Epithelial cell of proximal tubule (primary cell): ENCODE data around the gene RTP5. TPM values are rescaled to one million over a fixed set of nuclear protein-coding genes. Genes with fewer than 3 reads are reported as not detected.
"Not testable (repeated sequence)": the region's sequence is repeated elsewhere in the genome, so short reads cannot be mapped to it uniquely, and the experiment has no call there.

Experiments
- DNase-seq: peaks from one replicate; pipeline ENCODE4 v3.0.0-alpha.2; 2011; ENCODE audit warnings: low read depth
- H3K4me3 ChIP-seq: 2 replicates; pipeline ENCODE4 v1.5.1; 2011; ENCODE audit warnings: low read depth, mild to moderate bottlenecking, low read length
- CTCF ChIP-seq: conservative IDR thresholded peaks from 2 replicates; pipeline ENCODE4 v1.5.1; 2012; ENCODE audit warnings: low read depth, mild to moderate bottlenecking, low read length
- total RNA-seq: library from RNA; depleted of rRNA; stranded (reverse); fragments of >200 nt; gene quantifications from 2 replicates; pipeline ENCODE4 v1.2.3, GENCODE V29; 2015

RTP5 gene
- total RNA-seq, 1 donor from 2014 or later: not detected

GRCh38 chr2:241874277-241874925 is 4.9 kb downstream of the RTP5 start:
- no peak for DNase-seq
- no peak for TF ChIP-seq CTCF
- H3K4me3 ChIP-seq: no peak overlapping the region

GRCh38 chr2:241875754-241876527 is 6.4 kb downstream of the RTP5 start:
- TF ChIP-seq CTCF: peak; percentile 18
- H3K4me3 ChIP-seq, DNase-seq: not testable (repeated sequence)

GRCh38 chr2:241876528-241877196 is 7.1 kb downstream of the RTP5 start:
- H3K4me3 ChIP-seq: no peak overlapping the region
- DNase-seq: no peak
- TF ChIP-seq CTCF: no peak

- DNase-seq: no peak
- H3K4me3 ChIP-seq: no peak overlapping the region
- TF ChIP-seq CTCF: no peak
These were observed 7.7 kb downstream of the RTP5 start for GRCh38 chr2:241877197-241877685.

- no peak for DNase-seq
- H3K4me3 ChIP-seq: no peak overlapping the region
- TF ChIP-seq CTCF: peak; percentile 66
These were observed 8.8 kb downstream of the RTP5 start for GRCh38 chr2:241877989-241878970.

GRCh38 chr2:241879326-241879725 is 9.8 kb downstream of the RTP5 start:
- no peak for TF ChIP-seq CTCF
- no peak for DNase-seq
- H3K4me3 ChIP-seq: no peak overlapping the region
